HG03571 (cell line): ENCODE results near the gene DGKH.
"Not testable (repeated sequence)": the region's sequence is repeated elsewhere in the genome, so short reads cannot be mapped to it uniquely, and the experiment has no call there.

Source experiments
- ATAC-seq: cut with Tn5 transposase; IDR thresholded peaks from one replicate; pipeline ENCODE4 v1.9.1; 2021; ENCODE audit not compliant: unreplicated experiment

The DGKH gene

DNA sequence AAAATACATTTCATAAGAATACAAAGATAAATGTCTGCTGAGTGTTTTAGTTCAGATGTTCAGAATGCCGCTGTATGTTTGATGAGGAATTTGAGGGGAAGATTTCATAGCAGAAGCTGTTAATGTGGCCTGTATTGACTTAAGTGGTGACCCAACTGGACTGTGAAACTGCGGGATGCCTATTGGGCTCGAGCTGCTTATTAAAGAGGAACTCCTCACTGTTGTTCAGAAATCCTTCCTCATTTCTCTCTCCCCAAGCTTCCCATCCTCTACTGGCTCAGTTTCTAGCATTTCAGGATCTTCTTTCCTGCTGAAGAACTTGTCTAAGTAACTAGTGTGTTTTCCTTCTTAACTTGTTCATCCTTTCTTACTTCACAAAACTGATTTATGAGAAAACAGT, 20.4 kb downstream of the DGKH start:
- ATAC-seq = no peak

DNA sequence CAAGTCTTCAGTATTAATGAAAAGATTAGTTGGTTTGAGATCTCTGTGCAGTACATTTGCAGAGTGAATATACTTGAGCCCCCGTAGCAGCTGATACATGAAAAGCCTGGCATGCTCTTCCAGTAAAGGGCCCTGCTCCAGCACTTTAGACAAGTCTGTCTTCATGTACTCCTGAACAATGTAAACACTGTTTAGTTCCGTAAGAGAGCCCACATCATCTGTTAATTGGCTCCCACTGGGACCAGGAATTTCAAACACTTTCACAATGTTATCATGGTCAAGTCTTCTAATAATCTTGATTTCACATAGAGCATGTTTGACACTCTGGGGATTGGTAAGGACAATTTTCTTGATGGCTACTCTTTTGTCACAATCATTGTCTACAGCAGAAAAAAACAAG, 22.2 kb downstream of the DGKH start:
- not testable (repeated sequence) for ATAC-seq

DNA sequence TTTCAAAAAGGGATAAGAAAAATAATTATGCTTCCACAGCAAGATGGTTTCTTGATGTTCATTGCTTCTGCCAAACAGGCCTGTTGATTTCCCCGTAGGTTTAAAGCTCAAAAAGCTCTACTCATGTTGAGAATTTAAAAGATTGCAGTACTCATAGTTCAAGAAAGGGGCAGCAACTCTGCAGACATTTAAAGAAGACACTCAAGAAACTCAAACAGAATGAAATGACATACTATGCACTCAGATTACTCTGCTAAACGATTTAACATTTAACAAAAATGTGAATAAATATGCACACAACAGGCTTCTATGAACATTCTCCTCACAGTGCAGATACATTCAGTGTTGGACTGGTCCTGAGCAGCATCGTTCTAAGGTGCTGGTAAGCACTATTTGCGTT, 22.7 kb downstream of the DGKH start:
- ATAC-seq = not testable (repeated sequence)

DNA sequence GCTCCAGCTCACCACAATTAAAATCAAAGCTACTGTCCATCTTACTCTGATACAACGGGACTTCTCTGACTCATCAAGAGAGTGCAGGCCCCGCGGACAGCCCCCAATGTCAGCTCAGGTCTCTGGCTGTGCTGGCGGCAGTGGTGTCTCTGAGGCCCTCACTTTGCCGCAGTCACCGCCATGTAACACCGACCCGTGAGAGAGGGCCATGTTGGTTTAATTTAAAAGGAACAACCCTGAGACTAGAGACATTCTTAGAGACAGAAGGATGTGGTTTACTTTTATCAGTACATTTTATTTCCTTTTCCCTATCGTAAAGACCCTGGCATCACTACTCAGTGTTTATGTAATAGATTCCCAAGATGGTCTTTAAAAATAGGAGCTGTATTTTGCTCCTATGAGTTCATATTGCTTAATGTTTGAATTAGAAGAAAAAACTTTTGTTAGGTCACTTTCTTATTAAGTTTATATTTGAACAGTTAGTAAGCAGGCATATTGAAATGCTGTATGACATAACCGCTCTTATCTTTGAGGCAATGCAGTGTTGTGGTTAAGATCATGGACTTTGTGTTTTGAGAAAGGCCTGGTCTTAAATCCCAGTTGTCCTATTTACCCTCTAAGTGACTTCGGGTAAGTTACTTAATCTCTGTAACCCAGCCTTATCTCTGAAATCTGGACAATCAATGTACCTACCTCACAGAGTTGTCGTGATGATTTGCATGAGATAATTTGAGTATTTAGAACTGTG, 23.4 kb downstream of the DGKH start:
- ATAC-seq = no peak

DNA sequence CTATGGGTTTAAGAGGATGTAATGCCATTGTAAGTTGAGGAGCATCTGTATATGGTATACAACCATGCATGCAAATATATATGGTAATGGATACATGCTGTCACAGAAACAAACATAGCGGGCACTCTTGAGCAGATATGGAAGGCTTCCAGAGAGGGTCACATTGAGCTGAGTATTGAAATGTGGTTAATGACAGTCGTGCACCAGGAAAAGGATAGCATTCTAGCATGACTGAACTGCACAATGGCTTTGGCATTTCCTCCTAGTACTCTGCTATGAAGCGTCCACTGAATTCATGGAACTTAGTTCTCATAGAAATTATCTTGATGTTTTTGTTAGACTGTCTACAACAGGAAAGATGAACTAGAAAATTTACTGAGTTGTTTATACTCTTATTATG, 25.2 kb downstream of the DGKH start:
- no peak for ATAC-seq

DNA sequence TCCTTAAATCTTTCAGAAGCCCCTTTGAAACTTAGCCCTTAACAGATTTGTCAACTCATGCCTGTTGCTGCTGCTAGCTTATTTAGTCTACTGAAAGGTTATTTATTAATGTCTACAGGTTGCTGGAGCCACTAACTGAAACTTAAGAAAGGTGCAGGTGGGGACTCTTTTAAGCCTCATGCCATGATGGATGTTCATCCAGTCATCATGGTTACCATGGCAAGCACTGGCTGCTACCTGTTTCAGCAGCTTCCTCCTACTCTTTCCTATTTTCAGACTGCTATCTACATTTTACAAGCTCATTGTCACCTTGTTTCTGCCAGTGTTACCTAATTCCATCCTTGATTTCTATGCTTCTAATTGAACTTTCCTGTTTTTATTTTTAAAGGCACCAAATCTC, 27.1 kb downstream of the DGKH start:
- ATAC-seq = no peak

DNA sequence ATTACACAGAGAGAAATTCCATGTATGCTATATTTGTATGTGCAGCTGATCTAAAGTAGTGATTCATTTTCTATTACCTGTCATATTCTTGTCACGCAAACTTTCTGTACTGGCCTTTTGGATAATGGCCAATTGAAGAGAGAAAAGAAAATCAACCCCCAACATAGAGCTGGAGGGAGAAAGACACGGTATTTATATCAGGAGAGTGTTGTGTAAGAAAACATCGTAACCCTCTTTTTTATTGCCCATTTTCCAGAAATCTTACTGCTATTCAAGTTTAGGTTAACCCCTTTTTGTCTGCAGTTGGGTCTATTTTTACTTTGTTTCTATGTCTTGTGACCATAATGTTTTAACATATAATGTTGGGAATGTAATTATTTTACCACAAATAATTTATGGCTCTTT, 27.9 kb downstream of the DGKH start:
- no peak for ATAC-seq

DNA sequence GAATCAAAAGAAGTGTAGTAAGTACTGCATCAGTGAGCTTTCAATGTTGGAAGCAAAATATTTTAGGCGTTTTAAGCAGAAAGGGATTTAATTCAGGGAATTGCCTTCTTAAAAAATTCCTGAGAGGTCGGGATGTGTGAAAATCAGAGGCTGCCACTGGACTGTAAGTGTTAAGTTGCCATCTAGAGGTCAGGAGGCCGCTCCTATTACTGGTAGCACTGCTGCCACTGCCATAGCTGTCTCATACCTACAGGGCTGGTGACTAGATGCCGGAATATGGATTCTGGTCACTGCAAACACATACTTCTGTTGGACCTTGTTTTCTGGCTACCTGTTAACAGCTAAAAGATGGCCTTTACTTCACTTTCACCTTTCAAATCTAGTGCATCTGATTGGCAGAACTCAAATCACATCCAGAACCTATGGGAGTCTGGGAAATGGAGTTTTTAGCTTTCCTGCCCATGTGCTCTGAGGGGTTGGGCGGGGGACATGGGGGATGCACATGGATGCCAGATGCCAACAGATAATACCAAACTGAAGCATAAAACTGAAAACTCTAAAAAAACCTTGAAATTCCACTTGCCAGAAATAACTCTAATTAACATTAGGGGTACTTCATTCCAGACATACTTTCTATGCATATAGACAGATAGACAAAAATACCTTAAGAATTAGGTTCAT, 29.8 kb downstream of the DGKH start:
- ATAC-seq = no peak

DNA sequence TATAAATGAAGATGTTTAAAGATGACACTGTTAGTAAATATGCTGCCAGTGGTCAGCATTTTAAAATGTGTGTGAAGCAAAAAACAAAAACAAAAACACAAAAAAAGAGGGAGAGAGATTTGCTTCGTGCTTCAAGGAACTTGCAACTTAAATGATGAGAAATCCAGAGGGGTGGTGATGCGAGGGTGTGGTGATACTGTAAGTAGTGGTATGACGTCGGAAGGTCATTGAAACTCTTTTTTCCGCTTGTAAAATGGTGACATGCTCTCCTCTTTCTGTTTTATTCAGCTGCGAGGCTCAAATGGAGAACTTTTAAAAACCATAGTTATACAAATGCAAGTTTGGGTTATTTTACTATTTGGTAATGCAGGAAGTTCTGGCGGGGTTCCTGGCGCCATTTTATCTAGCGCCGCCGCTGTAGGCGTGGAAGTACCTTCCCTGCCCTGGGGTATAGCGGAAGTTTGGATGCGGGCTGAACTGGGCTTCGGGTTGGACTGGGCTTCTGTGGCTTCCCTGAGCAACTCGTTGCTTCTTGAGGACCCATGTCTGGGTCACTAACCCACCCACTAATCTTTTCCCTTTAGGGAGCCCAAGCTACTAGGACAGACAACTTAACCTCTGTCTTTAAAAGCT, 34.8 kb downstream of the DGKH start:
- no peak for ATAC-seq

DNA sequence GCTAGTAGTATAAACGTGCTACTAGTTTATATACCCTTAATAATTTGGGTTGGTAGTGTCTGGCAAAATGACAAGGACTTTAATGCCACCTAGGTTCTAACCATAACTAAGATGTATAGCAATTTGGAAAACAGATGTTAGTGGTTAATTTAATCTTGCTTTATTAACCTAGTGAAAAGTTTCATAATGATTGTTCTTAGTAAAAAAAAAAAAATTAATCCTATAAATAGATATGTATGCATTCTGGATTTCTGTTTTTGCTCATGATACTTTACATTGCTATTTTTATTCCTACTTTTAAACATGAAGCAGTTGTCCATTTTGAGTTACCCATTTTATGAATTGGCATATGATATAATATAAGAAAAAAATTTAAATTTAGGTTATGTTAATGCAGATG, 36.3 kb downstream of the DGKH start:
- ATAC-seq = no peak

DNA sequence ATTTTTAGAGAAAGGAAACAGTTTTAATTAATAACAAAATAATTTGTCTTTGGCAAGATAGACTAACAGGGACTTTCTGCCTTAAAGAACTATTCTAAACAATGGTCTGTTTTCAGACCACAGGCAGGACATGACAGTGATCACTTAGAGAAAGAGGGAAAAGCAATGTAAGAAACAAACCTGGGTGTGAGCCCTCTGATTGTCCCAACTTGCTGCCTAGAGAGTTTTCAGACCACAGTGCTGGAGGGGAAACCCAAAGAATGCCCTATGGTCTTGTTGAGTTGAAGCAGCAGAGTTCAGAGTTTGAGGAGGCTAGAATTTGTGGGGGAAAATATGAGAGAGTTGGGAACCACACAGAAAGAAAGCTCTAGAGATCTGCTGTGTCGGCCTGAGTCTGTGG, 38.1 kb downstream of the DGKH start:
- no peak for ATAC-seq

DNA sequence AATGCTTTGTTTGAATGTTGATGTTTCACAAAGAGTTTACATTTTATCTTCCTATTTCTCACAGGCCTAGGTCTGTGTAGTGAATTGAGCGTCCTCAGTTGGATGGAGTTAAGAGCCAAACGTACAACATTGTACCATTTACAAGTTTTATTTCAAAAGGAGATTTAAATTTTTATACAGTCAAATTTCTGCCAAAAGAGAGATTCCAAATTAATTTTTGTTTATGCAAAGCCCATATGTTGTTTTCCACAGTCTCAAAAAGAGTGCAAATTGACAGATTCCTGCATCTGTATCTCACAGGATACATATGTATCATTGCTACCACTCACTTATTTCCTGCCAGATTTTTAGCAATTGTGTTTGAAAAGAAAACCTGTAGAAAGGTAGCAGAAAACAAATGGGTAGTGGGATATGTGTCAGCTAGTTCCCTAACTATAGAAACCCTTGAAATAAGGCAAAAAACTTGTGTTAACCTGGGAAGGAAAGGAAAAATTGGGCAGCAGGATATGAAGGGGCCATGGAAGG, 46.1 kb downstream of the DGKH start:
- ATAC-seq = no peak

DNA sequence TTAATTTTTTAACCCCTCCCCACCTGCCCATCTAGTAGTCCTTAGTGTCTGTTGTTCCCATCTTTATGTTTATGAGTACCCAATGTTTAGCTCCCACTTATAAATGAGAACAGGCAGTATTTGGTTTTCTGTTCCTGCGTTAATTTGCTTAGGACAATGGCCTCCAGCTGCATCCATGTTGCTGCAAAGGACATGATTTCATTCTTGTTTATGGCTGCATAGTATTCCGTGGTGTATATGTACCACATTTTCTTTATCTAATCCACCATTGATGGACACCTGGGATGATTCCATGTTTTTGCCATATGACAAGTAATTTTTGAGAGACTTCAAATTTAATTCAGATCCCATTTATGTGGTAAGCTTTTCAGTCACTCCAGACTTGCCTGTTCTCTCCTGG, 47.8 kb downstream of the DGKH start:
- not testable (repeated sequence) for ATAC-seq

DNA sequence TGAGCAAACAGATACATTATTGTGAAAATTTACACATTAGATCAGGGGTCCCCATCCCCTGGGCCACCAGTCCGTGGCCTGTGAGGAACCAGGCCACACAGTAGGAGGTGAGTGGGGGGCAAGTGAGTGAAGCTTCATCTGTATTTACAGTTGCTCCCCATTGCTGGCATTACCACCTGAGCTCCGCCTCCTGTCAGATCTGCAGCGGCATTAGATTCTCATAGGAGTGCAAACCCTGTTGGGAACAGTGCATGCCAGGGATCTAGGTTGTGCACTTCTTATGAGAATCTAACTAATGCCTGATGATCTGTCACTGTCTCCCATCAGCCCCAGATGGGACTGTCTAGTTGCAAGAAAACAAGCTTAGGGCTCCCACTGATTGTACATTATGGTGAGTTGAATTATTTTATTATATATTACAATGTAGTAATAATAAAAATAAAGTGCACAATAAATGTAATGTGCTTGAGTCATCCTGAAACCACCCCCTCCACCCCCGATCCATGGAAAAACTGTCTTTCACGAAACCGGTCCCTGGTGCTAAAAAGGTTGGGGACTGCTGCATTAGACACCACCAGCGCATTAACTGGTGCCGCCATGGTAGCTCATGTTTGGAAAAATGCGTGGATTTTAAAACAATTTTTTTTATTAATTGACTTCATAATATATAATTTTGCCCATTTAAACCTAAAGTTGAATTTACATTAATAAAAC, 51.7 kb downstream of the DGKH start:
- ATAC-seq = no peak

DNA sequence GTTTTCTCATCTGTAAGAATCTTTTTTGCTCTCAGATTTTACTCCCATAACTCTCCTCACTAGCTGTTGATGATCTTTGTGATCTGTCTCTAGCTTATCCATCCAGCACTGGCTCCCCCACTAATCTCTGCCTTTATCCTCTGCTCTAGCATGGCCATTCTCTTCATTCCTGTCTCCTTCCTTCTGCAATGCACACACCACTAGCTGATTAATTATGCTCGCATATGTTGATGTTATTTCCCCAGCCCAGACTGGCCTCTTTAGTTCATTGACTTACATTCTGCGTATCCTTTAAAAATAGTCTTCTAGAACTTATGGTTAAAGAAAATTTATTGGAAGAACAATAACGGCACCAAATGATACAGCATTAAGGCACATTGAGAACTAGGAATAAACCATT, 52.5 kb downstream of the DGKH start:
- ATAC-seq = no peak

DNA sequence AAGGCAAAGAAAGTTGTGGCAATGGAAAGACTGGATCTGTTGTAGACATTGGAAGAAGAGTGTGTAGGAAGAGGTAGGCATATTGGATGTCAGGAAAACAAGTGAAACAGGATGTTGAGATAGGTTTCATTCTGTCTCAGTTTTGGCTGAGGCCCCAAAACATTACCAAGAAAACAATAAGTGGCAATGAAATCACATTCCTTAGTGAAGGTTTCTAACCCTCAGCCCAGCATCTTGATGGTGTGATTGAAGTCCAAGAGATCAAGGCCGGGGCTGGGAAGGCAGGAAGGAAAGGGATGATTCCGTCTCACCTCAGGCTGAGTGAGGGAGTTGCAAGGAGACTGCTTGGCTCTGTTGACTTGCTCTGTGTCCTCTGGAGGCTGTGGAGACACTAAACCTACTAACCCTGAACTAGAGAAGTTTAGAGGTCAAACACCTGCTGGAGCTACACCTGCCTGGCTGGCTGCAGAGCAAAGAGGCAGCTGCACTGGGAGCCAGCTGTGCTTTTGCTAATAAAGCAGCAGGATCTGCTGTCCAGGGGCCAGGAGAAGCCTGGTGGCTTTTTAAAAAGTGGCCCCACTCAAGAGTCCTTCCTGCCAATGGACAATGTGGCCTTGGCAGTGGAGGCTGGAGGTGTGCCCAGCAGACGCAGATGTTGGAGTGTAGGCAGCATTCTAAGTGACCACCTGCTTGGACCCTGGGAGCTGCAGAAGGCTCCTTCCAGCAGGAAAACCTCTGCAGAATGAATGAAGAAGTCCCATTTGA, 53.6 kb downstream of the DGKH start:
- ATAC-seq = no peak

DNA sequence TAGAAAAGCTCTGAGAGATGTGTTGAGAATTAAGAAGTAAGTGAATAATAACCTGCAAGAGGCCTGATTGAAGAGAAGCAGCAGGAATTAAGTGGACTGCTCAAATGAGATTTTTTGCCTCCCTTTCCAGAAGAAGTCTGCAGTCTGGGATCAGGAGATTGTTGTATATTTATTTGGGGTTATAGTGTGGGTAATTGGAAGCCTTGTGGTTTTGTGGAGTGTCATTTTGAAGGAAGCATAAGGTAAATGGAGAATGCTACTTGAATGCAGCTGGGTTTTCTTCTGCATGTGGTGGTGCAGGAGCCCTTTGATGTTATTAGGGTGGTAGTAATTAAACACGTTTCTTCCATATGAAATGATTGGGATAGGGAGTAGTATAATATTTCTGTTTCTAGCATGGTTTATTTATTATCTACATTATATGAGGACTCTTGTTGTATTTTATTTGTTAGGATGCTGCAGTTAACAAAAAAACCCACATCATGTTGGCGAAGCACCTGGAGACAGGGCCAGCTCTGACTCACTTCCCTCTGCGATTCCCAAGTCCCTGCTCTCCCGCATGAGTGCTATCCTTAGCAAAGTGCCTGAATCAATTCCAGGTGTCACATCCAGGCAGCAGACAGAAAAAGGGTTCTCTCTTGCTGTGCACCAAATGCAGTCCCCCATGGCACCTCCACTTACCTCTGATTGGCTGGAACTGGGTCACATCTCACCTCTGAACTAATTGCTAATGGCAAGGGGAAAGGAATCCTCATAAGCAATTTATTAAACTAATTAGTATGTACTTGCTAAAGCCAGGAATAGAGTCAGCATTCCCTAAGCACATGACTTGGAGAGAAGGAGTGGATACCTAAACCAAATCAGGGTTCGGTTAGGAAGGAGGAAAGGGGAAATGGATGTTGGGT, 54.8 kb downstream of the DGKH start:
- ATAC-seq = no peak

DNA sequence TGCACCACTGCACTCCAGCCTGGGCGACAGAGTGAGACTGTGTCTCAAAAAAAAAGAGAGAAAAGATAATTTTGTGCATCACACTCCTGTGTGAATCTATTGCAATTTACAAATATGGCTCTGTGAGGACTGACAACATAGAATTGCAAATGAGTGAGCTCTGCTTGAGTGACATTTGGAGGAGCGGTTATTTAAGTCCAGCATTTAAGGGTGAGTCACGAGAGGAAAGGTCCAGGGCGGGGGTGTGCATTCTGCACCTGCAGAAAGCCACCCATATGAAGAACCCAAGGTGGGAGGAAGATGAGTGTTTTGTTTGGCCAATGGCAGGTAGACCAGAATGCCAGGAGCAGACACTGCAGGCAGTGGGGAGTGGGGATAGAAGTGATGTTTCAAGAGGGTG, 58.5 kb downstream of the DGKH start:
- ATAC-seq = no peak

DNA sequence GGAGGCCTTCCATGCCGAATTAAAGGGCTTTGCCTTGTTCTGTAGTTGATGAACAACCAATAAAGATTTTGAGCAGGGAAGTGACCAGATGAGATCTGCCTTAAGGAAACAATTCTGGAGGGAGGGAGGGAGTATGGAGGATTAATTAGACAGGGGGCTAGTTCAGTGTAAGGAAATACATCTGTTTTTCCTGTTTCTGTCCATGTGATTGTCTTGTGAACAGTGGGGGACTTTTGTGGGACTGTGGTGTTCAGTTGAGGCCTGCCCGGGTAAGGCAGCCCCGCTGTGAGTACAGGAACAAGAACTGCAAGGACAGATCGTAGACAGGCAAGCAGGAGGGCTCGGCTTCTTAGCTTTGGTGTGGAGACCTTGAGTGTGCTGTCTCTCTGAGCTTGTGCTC, 59.0 kb downstream of the DGKH start:
- ATAC-seq = no peak

DNA sequence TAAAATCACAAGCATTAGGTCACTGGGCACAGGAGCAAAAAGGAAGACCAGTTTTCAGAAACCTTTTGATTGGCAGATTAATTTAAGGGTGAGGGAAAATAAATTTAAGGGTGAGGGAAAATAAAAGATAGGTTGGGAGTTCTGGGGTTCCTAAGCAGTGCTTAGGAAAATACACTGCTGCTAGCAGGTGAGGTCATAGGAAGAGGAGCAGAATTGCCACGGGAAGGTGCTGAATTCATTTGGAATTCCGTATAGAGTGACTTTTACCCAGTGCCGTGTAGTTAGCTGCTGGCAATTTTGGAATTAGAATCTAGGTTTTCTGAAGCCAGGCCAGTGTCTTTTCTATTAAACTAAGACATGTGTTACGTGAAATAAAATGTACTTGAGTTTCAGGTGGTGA, 59.8 kb downstream of the DGKH start:
- ATAC-seq = no peak
